Common myeloid progenitor, CD34-positive (primary cell): ENCODE measurements around the gene SLC6A8.

Experiments used
- CTCF ChIA-PET: fragments of 350-600 bp; sonication (Branson Sonifier 250); formaldehyde crosslinking; loops from one replicate; lab custom pipeline; 2021; ENCODE audit warnings: antibody characterized with exemption; lab: Charles Lee
- POLR2A ChIA-PET: fragments of 350-600 bp; sonication (Branson Sonifier 250); formaldehyde crosslinking; loops from one replicate; lab custom pipeline; 2021; ENCODE audit warnings: antibody characterized with exemption; lab: Charles Lee
- DNase-seq, 3 donors: peaks; one replicate each; pipeline versions ENCODE4 v3.0.0 to v3.0.0-alpha.2; 2013
- H3K27ac ChIP-seq, 2 experiments: 1 replicate in 1 of 2; 2 replicates in 1 of 2; pipeline ENCODE4 v1.7.0; 2013; ENCODE audit warnings: inconsistent platforms in 2 of 2, low read length in 2 of 2, mild to moderate bottlenecking in 2 of 2, low read depth in 1 of 2, moderate library complexity in 1 of 2; ENCODE audit not compliant: severe bottlenecking in 2 of 2, insufficient read depth in 1 of 2, poor library complexity in 1 of 2
- H3K27me3 ChIP-seq, 5 experiments: replicated peaks in 2 of 5; 1 replicate in 3 of 5; 2 replicates in 2 of 5; pipeline versions ENCODE4 v1.6.1 to v1.7.0; 2013; ENCODE audit warnings: low read length in 4 of 5, mild to moderate bottlenecking in 2 of 5, moderate library complexity in 2 of 5, inconsistent platforms in 1 of 5; ENCODE audit not compliant: insufficient read depth in 5 of 5, control insufficient read depth in 4 of 5
- H3K36me3 ChIP-seq, 4 experiments: 1 replicate in 2 of 4; 2 replicates in 2 of 4; pipeline versions ENCODE4 v1.6.1 to v1.7.0; 2013; ENCODE audit warnings: low read length in 3 of 4, control low read depth in 1 of 4, mild to moderate bottlenecking in 1 of 4; ENCODE audit not compliant: control insufficient read depth in 4 of 4, insufficient read depth in 4 of 4
- H3K4me1 ChIP-seq, 4 experiments: 1 replicate in 3 of 4; 2 replicates in 1 of 4; pipeline versions ENCODE4 v1.6.1 to v1.7.1; 2013; ENCODE audit warnings: low read length in 3 of 4, mild to moderate bottlenecking in 3 of 4, control low read depth in 1 of 4, inconsistent platforms in 1 of 4, moderate library complexity in 1 of 4; ENCODE audit not compliant: control insufficient read depth in 4 of 4, insufficient read depth in 4 of 4; ENCODE audit errors: control extremely low read depth in 1 of 4
- H3K4me3 ChIP-seq, 7 experiments: 1 replicate in 4 of 7; 2 replicates in 3 of 7; pipeline versions ENCODE4 v1.5.1 to v1.7.0; 2013; ENCODE audit warnings: mild to moderate bottlenecking in 7 of 7, low read length in 6 of 7, moderate library complexity in 6 of 7, inconsistent platforms in 2 of 7, low read depth in 2 of 7, control low read depth in 1 of 7; ENCODE audit not compliant: insufficient read depth in 4 of 7, control insufficient read depth in 1 of 7; ENCODE audit errors: extremely low read depth in 1 of 7
- H3K9me3 ChIP-seq, 5 experiments: 1 replicate in 4 of 5; 2 replicates in 1 of 5; pipeline versions ENCODE4 v1.6.1 to v1.7.1; 2013; ENCODE audit warnings: low read length in 4 of 5, mild to moderate bottlenecking in 2 of 5, inconsistent platforms in 1 of 5, low read depth in 1 of 5, moderate library complexity in 1 of 5; ENCODE audit not compliant: control insufficient read depth in 4 of 5, insufficient read depth in 2 of 5; ENCODE audit errors: control extremely low read depth in 1 of 5
- WGBS: methylation state at CpG from one replicate; pipeline ENCODE4 v1.1.5; 2013; ENCODE audit not compliant: insufficient coverage; 5-methylcytosine and 5-hydroxymethylcytosine counted together

Gene SLC6A8

GRCh38 chrX:153657161-153657560, 30.6 kb upstream of the SLC6A8 start:
- H3K27ac ChIP-seq, result no peak overlapping the region
- CTCF ChIA-PET, result interaction anchor here (1.0 to 5.1 kb wide), 8 partner anchors 11 to 117 kb away, joined by 3 to 35 read pairs (median 4); no protein-coding TSS in a partner anchor
- H3K4me1 ChIP-seq, result no peaks in the 10 kb centered on the region
- no peak overlapping the region for H3K4me3 ChIP-seq
- WGBS, result 95% methylated on average over 6 of the region's 9 CpGs
- H3K9me3 ChIP-seq, result peaks cover 0 to 12% (median 0%) of the 10 kb centered on the region in 5 experiments
- no peak for DNase-seq
- POLR2A ChIA-PET, result no interaction called here
- H3K27me3 ChIP-seq, result peaks cover 3 to 13% (median 8%) of the 10 kb centered on the region in 5 experiments
- H3K36me3 ChIP-seq, result no peaks in the 10 kb centered on the region

GRCh38 chrX:153659268-153659667, 28.5 kb upstream of the SLC6A8 start:
- Histone ChIP-seq H3K36me3 (no peaks in the 10 kb centered on the region), H3K4me1 (no peaks in the 10 kb centered on the region), H3K27me3 (peaks cover 3 to 26% (median 6%) of the 10 kb centered on the region in 5 experiments), H3K9me3 (peaks cover 0 to 11% (median 0%) of the 10 kb centered on the region in 5 experiments), H3K27ac (no peak overlapping the region), H3K4me3 (no peak overlapping the region)
- POLR2A ChIA-PET, result no interaction called here
- CTCF ChIA-PET, result interaction anchor here (1.4 to 5.1 kb wide), 3 partner anchors 9 to 13 kb away, joined by 3 to 35 read pairs (median 5); no protein-coding TSS in a partner anchor
- DNase-seq, result no peak
- 84% methylated on average over 2 of the region's 3 CpGs for WGBS

GRCh38 chrX:153662266-153662665, 25.5 kb upstream of the SLC6A8 start:
- Histone ChIP-seq H3K9me3 (peaks cover 0 to 13% (median 0%) of the 10 kb centered on the region in 5 experiments), H3K4me1 (no peaks in the 10 kb centered on the region), H3K4me3 (peak overlapping the region in 2 of 7 experiments; percentile 43 to 58), H3K36me3 (no peaks in the 10 kb centered on the region), H3K27me3 (peaks cover 3 to 50% (median 4%) of the 10 kb centered on the region in 5 experiments), H3K27ac (no peak overlapping the region)
- WGBS, result 23% methylated on average over 27 of the region's 31 CpGs
- peak; percentile 30 to 40 (median 39) for DNase-seq
- CTCF ChIA-PET, result interaction anchor here (1.0 to 1.9 kb wide), 7 partner anchors 9 to 108 kb away, joined by 3 to 4 read pairs (median 4); partner anchors contain the start of gene DUSP9
- POLR2A ChIA-PET, result no interaction called here

DNA sequence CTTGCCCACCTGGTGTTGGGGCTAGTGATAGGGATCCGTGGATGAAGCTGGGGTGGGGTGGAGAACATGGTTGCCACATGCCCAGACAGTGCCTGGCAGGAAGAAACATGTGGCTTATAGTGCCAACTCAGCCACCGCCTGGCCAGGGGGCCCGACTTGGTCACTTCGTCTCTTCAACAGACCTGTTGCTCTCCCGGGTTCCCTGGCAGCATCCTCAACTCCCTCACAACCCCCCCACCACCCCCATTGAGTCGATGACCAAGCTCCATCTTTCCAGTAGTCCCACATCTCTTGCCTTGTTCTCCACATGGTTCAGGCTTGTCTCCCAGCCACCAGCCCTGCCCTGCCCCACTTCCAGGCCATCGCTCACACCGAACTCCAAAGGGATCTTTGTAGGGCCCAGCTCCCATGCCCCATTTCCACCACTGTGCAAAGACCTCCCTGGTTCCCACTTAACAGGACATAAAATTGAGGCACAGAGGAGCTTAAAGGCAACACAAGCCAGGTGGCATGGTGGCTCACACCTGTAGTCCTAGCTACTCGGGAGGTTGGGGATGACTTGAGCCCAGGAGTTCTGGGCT, 21.9 kb upstream of the SLC6A8 start:
- DNase-seq, result no peak
- 90% methylated on average over 8 of the region's 9 CpGs for WGBS
- Histone ChIP-seq H3K27ac (no peak overlapping the region), H3K9me3 (peaks cover 0 to 8% (median 0%) of the 10 kb centered on the region in 5 experiments), H3K27me3 (peaks cover 2 to 50% (median 3%) of the 10 kb centered on the region in 5 experiments), H3K4me1 (peaks cover 0 to 3% (median under 1%) of the 10 kb centered on the region in 4 experiments), H3K36me3 (no peaks in the 10 kb centered on the region), H3K4me3 (no peak overlapping the region)
- ChIA-PET POLR2A (no interaction called here), CTCF (interaction anchor here (0.8 to 6.0 kb wide), 6 partner anchors 18 to 127 kb away, joined by 3 to 59 read pairs (median 8); no protein-coding TSS in a partner anchor)

DNA sequence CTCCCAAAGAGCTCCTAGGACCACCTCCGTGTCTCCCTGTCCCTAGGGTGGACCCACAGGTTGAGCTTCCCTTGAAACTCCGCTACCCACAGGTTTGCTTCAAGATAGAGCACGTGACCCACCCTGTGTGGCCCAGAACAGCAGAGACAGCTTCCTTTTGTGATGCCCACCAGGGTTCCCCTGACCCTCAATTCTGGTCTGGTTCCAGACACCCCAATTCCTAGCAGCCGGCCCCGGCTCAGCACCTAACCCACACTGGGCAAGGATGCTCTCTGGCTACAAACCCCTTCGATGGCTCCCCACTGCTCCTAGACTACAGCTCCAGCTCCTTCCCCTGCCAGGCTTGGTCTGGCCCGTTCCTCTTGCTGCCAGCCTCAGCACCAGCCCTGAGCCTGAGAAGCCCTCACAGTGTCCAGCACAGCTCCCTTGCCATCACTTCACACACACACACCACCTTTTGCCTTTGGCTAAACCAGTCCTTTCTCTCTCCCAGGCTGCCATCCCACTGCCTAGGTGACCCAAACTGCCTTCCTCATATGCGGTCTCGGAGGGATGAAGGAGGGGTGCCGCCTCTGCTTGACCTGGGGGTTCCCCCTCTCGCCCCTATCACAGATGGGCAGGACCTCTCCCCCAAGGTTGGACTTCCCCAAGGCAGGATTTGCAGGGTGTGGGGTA, 20.3 kb upstream of the SLC6A8 start:
- Histone ChIP-seq H3K4me1 (peaks cover 0 to 3% (median under 1%) of the 10 kb centered on the region in 4 experiments), H3K9me3 (peaks cover 0 to 8% (median 0%) of the 10 kb centered on the region in 5 experiments), H3K36me3 (no peaks in the 10 kb centered on the region), H3K27ac (no peak overlapping the region), H3K4me3 (peak overlapping the region in 5 of 7 experiments; percentile 26 to 70 (median 39)), H3K27me3 (peaks cover 0 to 47% (median 2%) of the 10 kb centered on the region in 5 experiments)
- DNase-seq, result peak in 1 of 3 donors; percentile 23
- CTCF ChIA-PET, result interaction anchor here (0.7 to 6.0 kb wide), 23 partner anchors 10 to 726 kb away, joined by 3 to 59 read pairs (median 4); no protein-coding TSS in a partner anchor
- POLR2A ChIA-PET, result no interaction called here
- WGBS, result 75% methylated on average over 9 of the region's 11 CpGs

DNA sequence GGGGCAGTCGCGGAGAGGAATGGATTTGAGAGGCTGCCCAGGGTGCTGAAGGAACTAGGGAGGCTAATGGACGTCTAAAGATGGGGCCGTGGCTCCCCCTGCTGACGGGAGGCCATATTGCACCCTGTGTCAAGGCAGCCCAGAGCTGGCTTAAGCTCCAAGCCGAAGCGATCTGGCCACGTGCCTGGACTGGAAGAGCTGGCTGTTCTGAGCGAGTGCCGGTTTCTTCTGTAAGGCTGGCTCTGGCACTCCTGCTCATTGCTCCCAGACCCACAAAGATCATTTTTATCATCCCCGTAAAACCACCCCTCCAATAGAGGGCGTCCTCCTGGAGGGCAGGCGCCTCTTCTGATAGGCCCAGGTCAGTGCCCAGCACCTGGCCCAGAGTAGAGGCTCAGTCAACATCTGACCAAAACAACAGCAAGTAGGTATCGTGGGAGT, 19.8 kb upstream of the SLC6A8 start:
- CTCF ChIA-PET, result interaction anchor here (0.9 to 6.0 kb wide), 18 partner anchors 10 to 129 kb away, joined by 3 to 59 read pairs (median 6); no protein-coding TSS in a partner anchor

More for the DNA sequence above, 19.8 kb upstream of the SLC6A8 start:
- Histone ChIP-seq H3K27me3 (peaks cover 0 to 48% (median 2%) of the 10 kb centered on the region in 5 experiments), H3K27ac (no peak overlapping the region), H3K4me3 (peak overlapping the region in 4 of 7 experiments; percentile 37 to 70 (median 48)), H3K36me3 (no peaks in the 10 kb centered on the region), H3K9me3 (peaks cover 0 to 8% (median 0%) of the 10 kb centered on the region in 5 experiments), H3K4me1 (peaks cover 0 to 3% (median under 1%) of the 10 kb centered on the region in 4 experiments)
- 25% methylated on average over 12 of the region's 14 CpGs for WGBS
- DNase-seq, result peak; percentile 74 to 86 (median 82)
- POLR2A ChIA-PET, result no interaction called here
